T-helper 9 cell (primary cell): ENCODE data around the gene DGCR6L.
"Not testable (repeated sequence)": the region's sequence is repeated elsewhere in the genome, so short reads cannot be mapped to it uniquely, and the experiment has no call there.

Source experiments
- DNase-seq: peaks from one replicate; pipeline ENCODE4 v3.0.0-alpha.2; 2020
- total RNA-seq, 2 donors: gene quantifications; one replicate each; lab custom pipeline; 2026; lab: John Stamatoyannopoulos, UW

The DGCR6L gene
- total RNA-seq = 26.8 to 39.4 reads per million in 2 donors

DNA sequence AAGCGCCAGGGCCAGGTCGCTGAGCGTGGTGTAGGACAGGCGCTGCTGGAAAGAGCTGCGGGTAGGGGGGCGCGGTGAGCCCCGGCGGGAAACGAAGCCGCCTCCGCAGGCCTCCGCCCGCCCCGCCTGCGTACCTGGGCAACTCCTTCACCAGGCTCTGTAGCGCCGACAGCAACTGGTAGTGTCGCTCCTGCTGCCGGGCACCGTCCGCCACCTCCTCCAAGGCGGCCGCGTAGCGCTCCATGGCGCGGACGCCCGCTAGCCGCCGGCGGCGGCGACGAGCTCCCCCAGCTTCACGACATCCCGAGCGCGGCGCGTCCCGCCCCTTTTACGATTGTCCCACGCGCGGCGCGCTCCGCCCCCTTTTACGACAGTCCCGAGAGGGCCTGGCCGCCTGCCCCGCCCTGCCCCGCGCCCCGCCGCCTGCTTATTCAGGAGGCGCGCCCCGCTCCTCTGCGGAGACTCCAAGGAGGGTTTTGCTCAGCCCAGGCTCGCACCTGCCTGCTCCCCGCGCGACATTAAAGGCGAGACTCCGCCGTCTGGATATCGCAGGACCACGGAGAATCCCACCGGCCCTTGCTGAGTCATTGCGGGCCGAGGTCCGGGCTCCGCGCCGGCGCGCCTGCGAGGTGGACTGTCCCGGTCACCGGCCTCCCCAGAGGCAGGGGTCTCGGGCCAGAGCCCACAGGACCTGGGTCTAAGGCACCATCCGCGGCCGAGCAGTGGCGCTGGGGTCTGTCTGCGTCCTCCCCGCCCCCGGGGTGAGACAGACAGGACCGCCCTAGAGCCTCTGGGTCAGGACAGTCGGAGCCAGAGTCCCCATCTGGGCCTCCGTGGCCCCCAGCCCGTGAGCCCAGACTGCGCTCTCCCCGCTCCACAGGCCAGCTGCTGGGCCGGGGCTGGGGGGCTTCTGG is at the start of gene DGCR6L:
DGCR6L (minus strand) TSS at position 316 of the 914 bp plus-strand sequence; CDS start at position 244, 72 bp downstream.
- peak; percentile 96 for DNase-seq

DNA sequence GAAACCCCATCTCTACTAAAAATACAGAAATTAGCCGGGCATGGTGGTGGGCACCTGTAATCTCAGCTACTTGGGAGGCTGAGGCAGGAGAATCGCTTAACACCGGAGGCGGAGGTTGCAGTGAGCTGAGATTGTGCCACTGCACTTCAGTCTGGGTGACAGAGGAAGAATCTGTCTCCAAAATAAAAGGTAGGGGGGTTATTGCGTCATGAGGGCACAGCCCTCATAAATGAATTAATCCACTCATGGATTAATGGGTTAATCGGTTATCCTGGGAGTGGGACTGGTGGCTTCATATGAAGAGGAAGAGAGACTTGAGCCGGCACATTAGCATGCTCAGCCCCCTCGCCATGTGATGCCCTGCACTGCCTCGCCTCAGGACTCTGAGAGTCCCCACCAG is 49.0 kb upstream of the DGCR6L start:
- DNase-seq = not testable (repeated sequence)

DNA sequence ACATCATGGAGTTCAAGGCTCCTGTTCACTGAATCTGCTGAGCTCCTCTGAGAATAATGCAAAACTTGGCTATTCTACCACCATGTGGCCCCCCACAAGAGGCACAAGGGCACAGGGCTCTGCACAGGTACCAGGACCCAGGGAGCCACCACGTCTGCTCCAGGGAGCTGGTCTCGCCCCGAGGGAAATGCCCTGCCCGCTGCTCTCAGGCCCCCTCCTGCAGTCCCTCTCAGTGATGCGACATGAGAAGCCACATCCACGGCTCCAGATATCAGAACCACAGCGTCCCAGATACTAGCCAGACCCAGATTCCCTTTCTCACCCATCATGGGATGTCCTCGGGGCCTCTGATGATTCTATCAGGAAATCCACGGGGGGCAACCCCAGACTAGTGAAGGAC is 47.0 kb upstream of the DGCR6L start:
- DNase-seq = not testable (repeated sequence)

DNA sequence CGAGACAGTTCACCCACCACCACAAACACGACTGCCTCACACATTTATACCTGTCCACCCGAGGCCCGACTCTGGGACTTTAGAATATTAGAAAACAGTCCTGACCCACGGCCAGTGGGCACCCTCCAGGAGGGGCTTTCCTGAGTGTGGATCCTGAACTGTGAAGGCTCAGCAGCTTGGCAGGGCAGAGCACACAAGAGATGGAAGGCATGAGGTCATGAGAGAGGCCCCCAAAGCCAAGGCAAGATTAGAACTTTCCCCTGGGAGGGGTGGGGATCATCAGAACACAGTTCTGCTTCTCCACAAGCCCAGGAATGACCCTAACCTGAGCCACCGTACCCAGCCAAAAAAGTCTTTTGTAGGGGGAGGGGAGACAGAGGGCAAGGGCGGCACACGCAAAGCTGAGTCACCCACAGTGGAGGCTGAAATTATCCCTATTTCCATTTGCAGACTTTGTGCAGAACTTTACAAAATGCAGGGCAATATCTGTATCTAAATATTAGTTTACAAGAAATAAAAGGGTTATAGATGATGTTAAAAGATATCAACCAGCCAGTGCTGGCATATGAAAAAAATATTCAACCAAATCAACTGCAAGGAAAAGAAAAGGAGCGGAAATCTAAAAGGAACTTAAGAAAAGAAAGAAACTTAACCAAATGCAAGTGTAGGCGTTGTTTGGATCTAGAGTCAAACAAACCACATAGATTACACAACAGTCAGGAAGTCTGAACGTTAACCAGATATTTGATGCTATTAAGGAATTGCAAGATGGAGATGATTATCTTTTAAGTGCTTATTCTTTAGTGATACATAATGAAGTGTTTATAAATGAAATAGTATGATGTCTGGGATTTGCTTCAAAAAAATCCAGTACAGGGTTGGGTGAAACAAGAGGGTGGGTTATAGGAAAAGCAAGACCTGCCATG is 44.7 kb upstream of the DGCR6L start:
- DNase-seq = not testable (repeated sequence)

DNA sequence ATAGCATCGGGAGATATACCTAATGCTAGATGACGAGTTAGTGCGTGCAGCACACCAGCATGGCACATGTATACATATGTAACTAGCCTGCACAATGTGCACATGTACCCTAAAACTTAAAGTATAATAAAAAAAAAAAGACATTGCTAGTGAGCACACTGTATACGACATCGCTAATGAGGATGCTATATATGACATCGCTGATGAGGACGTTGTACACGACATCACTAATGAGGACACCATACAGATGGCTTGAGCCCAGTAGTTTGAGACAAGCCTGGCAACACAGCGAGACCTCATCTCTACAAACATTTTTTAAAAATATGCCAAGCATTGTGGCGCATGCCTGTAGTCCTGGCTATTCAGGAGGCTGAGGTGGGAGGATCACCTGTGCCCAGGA is 42.5 kb upstream of the DGCR6L start:
- DNase-seq = not testable (repeated sequence)

DNA sequence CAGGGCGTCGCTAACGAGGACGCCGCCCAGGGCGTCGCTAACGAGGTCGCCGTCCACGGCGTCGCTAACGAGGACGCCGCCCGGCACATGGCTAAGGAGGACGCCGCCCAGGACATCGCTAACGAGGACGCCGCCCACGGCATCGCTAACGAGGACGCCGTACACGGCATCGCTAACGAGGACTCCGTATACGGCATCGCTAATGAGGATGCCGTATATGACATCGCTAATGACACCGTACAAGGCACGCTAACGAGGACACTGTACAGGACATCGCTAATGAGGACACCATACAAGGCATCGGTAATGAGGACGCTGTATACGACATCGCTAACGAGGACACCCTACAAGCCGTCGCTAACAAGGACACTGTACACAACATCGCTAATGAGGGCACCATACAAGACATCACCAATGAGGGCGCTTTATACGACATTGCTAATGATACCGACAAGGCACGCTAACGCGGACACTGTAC is 41.9 kb upstream of the DGCR6L start:
- not testable (repeated sequence) for DNase-seq

DNA sequence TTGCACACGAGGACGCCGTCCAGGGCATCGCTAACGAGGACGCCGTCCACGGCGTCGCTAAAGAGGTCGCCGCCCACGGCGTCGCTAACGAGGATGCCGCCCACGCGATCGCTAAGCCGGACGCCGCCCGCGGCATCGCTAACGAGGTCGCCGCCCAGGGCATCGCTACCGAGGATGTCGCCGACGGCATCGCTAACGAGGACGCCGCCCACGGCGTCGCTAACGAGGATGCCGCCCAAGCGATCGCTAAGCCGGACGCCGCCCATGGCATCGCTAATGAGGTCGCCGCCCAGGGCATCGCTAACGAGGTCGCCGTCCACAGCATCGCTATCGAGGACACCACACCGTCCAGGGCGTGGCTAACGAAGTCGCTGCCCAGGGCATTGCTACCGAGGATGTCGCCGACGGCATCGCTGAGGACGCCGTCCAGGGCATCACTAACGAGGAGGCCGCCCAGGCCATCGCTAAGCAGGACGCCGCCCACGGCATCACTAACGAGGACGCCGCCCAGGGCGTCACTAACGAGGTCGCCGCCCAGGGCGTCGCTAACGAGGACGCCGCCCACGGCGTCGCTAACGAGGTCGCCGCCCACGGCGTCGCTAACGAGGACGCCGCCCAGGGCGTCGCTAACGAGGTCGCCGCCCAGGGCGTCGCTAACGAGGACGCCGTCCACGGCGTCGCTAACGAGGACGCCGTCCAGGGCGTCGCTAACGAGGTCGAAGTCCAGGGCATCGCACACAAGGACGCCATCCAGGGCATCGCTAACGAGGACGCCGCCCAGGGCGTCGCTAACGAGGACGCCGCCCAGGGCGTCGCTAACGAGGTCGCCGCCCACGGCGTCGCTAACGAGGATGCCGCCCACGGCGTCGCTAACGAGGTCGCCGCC is 41.2 kb upstream of the DGCR6L start:
- not testable (repeated sequence) for DNase-seq

DNA sequence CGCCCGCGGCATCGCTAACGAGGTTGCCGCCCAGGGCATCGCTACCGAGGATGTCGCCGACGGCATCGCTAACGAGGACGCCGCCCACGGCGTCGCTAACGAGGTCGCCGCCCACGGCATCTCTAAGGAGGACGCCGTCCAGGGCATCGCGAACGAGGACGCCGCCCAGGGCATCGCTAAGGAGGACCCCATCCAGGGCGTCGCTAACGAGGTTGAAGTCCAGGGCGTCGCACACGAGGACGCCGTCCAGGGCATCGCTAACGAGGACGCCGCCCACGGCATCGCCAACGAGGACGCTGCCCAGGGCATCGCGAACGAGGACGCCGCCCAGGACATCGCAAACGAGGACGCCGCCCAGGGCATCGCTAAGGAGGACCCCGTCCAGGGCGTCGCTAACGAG is 40.4 kb upstream of the DGCR6L start:
- DNase-seq = not testable (repeated sequence)

DNA sequence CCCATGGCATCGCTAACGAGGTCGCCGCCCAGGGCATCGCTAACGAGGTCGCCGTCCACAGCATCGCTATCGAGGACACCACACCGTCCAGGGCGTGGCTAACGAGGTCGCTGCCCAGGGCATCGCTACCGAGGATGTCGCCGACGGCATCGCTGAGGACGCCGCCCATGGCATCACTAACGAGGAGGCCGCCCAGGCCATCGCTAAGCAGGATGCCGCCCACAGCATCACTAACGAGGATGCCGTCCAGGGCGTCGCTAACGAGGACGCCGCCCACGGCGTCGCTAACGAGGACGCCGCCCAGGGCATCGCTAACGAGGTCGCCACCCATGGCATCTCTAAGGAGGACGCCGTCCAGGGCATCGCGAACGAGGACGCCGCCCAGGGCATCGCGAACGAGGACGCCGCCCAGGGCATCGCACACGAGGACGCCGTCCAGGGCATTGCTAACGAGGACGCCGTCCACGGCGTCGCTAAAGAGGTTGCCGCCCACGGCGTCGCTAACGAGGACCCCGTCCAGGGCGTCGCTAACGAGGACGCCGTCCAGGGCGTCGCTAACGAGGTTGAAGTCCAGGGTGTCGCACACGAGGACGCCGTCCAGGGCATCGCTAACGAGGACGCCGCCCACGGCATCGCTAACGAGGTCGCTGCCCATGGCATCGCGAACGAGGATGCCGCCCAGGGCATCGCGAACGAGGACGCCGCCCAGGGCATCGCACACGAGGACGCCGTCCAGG is 38.8 kb upstream of the DGCR6L start:
- not testable (repeated sequence) for DNase-seq

DNA sequence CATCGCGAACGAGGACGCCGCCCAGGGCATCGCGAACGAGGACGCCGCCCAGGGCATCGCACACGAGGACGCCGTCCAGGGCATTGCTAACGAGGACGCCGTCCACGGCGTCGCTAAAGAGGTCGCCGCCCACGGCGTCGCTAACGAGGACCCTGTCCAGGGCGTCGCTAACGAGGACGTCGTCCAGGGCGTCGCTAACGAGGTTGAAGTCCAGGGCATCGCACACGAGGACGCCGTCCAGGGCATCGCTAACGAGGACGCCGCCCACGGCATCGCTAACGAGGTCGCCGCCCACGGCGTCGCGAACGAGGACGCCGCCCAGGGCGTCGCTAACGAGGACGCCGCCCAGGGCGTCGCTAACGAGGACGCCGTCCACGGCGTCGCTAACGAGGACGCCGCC is 38.1 kb upstream of the DGCR6L start:
- DNase-seq = not testable (repeated sequence)

DNA sequence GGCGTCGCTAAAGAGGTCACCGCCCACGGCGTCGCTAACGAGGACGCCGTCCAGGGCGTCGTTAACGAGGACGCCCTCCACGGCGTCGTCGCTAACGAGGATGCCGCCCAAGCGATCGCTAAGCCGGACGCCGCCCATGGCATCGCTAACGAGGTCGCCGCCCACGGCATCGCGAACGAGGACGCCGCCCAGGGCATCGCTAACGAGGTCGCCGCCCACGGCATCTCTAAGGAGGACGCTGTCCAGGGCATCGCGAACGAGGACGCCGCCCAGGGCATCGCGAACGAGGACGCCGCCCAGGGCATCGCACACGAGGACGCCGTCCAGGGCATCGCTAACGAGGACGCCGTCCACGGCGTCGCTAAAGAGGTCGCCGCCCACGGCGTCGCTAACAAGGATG is 37.0 kb upstream of the DGCR6L start:
- DNase-seq = not testable (repeated sequence)

DNA sequence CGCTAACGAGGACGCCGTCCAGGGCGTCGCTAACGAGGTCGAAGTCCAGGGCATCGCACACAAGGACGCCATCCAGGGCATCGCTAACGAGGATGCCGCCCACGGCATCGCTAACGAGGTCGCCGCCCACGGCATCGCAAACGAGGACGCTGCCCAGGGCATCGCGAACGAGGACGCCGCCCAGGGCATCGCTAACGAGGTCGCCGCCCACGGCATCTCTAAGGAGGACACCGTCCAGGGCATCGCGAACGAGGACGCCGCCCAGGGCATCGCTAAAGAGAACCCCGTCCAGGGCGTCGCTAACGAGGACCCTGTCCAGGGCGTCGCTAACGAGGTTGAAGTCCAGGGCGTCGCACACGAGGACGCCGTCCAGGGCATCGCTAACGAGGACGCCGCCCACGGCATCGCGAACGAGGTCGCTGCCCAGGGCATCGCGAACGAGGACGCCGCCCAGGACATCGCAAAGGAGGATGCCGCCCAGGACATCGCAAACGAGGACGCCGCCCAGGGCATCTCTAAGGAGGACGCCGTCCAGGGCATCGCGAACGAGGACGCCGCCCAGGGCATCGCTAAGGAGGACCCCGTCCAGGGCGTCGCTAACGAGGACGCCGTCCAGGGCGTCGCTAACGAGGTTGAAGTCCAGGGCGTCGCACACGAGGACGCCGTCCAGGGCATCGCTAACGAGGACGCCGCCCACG is 36.2 kb upstream of the DGCR6L start:
- DNase-seq = not testable (repeated sequence)

DNA sequence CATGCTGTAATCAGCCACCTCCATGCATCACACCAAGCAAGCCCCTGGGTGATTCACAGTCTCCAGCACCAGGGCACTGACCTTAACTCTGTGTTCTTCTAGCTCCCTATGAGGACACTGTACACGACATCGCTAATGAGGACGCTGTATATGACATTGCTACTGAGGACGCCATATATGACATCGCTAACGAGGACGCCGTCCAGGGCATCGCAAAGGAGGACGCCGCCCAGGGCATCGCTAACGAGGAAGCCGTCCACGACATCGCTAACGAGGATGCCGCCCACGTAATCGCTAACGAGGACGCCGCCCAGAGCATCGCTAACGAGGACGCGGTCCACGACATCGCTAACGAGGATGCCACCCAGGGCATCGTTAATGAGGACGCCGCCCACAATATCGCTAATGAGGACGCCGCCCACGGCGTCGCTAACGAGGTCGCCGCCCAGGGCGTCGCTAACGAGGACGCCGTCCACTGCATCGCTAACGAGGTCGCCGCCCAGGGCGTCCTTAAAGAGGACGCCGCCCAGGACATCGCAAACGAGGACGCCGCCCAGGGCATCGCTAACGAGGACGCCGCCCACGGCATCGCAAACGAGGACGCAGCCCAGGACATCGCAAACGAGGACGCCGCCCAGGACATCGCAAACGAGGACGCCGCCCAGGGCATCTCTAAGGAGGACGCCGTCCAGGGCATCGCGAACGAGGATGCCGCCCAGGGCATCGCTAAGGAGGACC is 34.5 kb upstream of the DGCR6L start:
- no peak for DNase-seq

DNA sequence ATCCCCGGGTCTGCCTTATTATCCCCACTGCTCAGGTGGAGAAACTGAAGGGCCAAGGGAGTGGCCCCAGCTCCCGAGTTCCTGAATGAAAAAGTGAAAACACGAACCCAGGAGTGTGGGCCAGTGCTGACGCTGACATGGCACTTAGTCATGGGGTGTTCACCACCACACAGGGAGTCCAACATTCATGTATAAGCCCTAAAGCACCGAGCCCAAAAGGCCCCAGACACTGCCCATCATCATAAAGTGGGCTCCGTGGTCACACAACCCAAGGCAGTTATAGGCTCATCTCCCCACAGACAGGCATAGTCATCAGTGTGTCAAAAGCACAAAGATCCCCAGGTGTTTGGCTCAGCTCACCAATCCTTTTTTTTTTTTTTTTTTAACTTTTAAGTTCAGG is 32.7 kb upstream of the DGCR6L start:
- DNase-seq = not testable (repeated sequence)

DNA sequence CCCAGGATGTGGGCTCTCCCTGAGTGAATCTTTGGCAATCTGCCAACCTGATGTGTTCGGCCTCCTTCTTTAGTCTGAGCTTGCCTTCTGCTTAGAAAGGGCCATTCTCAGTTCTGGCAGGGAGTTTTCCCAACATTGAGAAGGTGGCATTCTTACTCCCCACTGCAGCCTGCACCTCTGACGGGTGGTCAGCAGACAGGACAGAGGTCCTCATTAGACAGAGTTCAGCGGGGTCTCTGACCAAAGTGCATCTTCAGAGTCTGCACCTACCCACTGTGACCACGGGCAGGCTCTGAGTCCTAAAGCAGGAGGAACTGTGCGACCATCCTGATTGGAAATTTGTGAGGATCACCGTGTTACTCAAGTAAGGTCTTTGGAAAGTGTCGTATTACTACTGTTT is 26.7 kb upstream of the DGCR6L start:
- DNase-seq = not testable (repeated sequence)

DNA sequence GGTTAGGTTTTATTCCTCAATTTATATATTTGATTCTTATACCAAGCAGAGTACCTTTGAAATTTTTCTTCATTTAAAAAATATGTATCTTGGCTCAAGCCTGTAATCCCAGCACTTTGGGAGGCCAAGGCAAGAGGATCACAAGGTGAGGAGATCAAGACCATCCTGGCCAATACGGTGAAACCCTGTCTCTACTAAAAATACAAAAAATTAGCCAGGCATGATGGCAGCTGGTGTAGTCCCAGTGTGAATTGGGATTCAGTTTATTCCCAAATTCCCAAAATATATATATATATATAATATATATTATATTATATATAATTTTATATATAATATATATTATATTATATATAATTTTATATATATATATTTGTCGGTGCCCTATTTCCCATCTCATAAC is 18.4 kb upstream of the DGCR6L start:
- DNase-seq = not testable (repeated sequence)

DNA sequence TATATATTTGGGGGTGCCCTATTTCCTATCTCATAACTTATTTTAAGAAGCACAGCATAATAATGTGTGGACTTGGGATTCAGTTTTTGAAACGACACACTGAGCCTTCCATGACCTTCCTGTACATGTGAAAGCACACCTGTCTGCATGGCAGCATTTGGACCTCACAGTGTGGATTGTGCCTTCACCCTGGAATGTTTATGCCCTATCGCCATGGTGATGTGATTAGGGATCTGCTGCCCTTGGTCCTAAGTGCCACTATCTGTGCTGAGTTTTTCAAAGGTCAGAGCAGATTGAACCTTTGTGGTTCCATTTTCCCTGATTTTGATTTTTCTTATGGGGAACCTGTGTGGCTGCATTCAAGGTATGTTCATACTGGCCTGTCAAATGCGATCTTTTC is 17.9 kb upstream of the DGCR6L start:
- DNase-seq = not testable (repeated sequence)

DNA sequence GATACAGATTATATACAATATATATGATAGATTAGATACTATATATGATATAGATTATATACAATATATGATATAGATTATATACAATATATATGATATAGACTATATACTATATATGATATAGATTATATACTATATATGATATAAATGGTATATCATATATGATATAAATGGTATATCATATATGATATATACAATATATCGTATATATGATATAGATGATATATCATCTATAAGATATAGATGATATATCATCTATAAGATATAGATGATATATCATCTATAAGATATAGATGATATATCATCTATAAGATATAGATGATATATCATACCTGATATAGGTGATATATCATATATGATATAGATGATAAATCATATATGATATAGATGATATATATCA is 16.7 kb upstream of the DGCR6L start:
- not testable (repeated sequence) for DNase-seq

DNA sequence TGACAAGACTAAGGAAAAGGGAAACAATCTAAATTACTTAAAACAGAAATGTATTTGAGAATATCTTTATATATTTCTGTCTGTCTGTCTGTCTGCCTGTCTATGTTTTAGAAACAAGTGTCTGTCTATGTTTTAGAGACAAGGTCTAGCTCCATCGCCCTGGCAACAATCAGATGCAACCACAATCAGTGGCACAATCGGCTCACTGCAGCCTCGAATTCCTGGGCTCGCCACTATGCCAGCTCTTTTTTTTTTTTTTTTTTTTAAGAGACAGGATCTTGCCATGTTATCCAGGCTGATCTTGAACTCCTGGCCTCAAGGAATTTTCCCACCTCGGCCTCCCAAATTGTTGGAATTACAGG is 8.7 kb upstream of the DGCR6L start:
- DNase-seq = not testable (repeated sequence)

DNA sequence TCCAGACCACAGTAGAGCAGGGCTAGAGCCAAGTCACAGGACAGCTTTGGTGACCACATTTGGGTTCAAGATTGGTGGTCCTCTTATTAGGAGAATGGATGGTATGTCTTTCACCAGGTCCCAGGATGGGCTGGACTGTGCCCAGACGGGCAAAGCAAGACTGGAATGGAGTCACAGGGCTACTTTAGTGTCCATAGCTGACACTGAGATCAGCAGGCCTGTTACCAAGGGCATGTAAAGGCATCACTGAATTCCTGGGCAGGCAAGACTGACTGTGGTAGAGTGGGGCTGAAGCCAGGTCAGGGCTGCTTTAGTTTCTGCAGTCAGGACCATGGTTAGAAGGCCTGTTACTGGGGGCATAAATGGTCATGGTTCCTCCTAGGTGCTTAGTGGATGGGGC is 6.1 kb upstream of the DGCR6L start:
- not testable (repeated sequence) for DNase-seq
